PFSK-1 (cell line): ENCODE data around the gene DAGLB.

ENCODE experiments used
- FOXP2 ChIP-seq: optimal IDR thresholded peaks from 2 replicates; pipeline ENCODE3; 2011; ENCODE audit warnings: borderline replicate concordance, control low read depth, inconsistent platforms; ENCODE audit not compliant: insufficient read depth; ENCODE audit errors: extremely low read length, extremely low read depth
- POLR2AphosphoS5 ChIP-seq: IDR thresholded peaks from 2 replicates; pipeline ENCODE4 v1.6.1; 2012; ENCODE audit warnings: low read depth, mild to moderate bottlenecking, control low read depth, low read length, moderate library complexity
- REST ChIP-seq, 2 experiments: IDR thresholded peaks; 2 replicates each; pipeline versions ENCODE4 v1.6.1 to v1.8.0; 2011 to 2012; ENCODE audit warnings: low read depth in 2 of 2, low read length in 2 of 2, control low read depth in 1 of 2, inconsistent platforms in 1 of 2, mild to moderate bottlenecking in 1 of 2, moderate library complexity in 1 of 2; ENCODE audit not compliant: insufficient read depth in 1 of 2
- SIN3A ChIP-seq: IDR thresholded peaks from 2 replicates; pipeline ENCODE4 v1.6.1; 2012; ENCODE audit warnings: mild to moderate bottlenecking, low read length, moderate library complexity, borderline replicate concordance; ENCODE audit not compliant: insufficient read depth
- TAF1 ChIP-seq: IDR thresholded peaks from 2 replicates; pipeline ENCODE4 v1.6.1; 2012; ENCODE audit warnings: low read length, control low read depth, borderline replicate concordance; ENCODE audit not compliant: insufficient read depth

GRCh38 chr7:6461946-6462550 is 14.3 kb upstream of the DAGLB start:
- TF ChIP-seq FOXP2 (no peak), REST (IDR thresholded peaks at IDR 0.05; ENCODE audit: insufficient read depth in 1 of 2, low read depth in 2 of 2, low read length in 2 of 2) (no peak), TAF1 (no peak), POLR2AphosphoS5 (no peak), SIN3A (no peak)
